ENCODE data around the gene ARHGEF3.

DNA sequence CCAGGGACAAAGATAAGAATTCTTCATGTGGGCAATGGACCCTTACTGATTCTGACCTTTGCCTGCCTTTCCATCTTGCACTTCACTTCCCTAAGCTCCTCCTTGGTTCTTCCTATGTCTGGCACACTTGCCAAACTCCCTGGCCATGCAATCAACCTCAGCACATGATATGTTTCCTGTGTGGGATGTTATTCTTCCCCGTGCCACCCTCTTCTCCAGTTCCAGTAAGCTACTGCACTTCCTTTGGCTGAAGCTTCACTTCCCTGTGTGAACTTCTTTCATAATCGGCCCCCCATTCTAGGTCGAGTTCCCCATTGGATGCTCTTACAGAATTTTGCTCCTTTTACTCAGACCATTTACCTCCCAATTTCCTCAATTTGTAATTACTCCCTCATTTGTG is 108.0 kb downstream of the ARHGEF3 start:
- TF ChIP-seq, protein P1, sequence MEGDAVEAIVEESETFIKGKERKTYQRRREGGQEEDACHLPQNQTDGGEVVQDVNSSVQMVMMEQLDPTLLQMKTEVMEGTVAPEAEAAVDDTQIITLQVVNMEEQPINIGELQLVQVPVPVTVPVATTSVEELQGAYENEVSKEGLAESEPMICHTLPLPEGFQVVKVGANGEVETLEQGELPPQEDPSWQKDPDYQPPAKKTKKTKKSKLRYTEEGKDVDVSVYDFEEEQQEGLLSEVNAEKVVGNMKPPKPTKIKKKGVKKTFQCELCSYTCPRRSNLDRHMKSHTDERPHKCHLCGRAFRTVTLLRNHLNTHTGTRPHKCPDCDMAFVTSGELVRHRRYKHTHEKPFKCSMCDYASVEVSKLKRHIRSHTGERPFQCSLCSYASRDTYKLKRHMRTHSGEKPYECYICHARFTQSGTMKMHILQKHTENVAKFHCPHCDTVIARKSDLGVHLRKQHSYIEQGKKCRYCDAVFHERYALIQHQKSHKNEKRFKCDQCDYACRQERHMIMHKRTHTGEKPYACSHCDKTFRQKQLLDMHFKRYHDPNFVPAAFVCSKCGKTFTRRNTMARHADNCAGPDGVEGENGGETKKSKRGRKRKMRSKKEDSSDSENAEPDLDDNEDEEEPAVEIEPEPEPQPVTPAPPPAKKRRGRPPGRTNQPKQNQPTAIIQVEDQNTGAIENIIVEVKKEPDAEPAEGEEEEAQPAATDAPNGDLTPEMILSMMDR (IDR thresholded peaks at IDR 0.05; ENCODE audit: low read length): no peak
- no peak for TF ChIP-seq EZH2 (optimal IDR thresholded peaks at IDR 0.05; ENCODE audit: low read depth, low read length)
- no peak for TF ChIP-seq EZH2phosphoT487 (IDR thresholded peaks at IDR 0.05; ENCODE audit: low read length)

Measured in MM.1S (cell line).